B cell (primary cell): ENCODE measurements around the gene ZFR.

Experiments
- EZH2 ChIP-seq: IDR thresholded peaks from 2 replicates; pipeline ENCODE4 v1.6.1; 2012; ENCODE audit warnings: borderline replicate concordance, low read depth, mild to moderate bottlenecking, moderate library complexity, low read length; ENCODE audit not compliant: insufficient read depth, poor library complexity, severe bottlenecking
- TF ChIP-seq, protein P1 (sequence below): fragments of 200-600 bp; IDR thresholded peaks from one replicate; pipeline ENCODE4 v1.8.0; 2022; ENCODE audit warnings: antibody characterized with exemption, mild to moderate bottlenecking

DNA sequence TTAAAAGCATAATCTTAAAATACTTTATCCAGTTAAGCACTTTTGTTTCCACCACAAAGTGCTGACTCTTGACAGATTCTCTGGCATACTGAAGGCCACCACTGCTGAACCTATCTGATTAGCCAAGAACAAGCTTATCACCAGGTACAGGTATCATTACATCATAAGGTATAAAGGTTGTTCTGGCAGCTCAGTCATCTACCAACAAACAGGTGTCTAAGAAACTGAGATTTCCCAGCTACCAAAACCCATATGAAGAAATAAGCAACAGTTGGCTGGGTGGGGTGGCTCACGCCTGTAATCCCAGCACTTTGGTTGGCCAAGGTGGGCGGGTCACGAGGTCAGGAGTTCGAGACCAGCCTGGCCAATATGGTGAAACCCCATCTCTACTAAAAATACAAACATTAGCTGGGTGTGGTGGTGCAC lies 136.8 kb downstream of the ZFR start:
- no peak for TF ChIP-seq EZH2
- TF ChIP-seq, protein P1, sequence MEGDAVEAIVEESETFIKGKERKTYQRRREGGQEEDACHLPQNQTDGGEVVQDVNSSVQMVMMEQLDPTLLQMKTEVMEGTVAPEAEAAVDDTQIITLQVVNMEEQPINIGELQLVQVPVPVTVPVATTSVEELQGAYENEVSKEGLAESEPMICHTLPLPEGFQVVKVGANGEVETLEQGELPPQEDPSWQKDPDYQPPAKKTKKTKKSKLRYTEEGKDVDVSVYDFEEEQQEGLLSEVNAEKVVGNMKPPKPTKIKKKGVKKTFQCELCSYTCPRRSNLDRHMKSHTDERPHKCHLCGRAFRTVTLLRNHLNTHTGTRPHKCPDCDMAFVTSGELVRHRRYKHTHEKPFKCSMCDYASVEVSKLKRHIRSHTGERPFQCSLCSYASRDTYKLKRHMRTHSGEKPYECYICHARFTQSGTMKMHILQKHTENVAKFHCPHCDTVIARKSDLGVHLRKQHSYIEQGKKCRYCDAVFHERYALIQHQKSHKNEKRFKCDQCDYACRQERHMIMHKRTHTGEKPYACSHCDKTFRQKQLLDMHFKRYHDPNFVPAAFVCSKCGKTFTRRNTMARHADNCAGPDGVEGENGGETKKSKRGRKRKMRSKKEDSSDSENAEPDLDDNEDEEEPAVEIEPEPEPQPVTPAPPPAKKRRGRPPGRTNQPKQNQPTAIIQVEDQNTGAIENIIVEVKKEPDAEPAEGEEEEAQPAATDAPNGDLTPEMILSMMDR = no peak
